Fibroblast of lung (primary cell): ENCODE measurements around the gene CABCOCO1.

Experiments
- EZH2 ChIP-seq: IDR thresholded peaks from 2 replicates; pipeline ENCODE4 v1.5.1; 2012; ENCODE audit warnings: low read length, control low read depth, mild to moderate bottlenecking; ENCODE audit errors: missing control alignments
- TF ChIP-seq, protein P1 (sequence below), 2 donors: IDR thresholded peaks in 1 of 2; conservative IDR thresholded peaks in 1 of 2; 1 replicate in 1 of 2; 2 replicates in 1 of 2; pipeline ENCODE4 v1.5.1; 2011 to 2012; ENCODE audit warnings: low read length in 2 of 2, control low read depth in 1 of 2, inconsistent platforms in 1 of 2, low read depth in 1 of 2, mild to moderate bottlenecking in 1 of 2

DNA sequence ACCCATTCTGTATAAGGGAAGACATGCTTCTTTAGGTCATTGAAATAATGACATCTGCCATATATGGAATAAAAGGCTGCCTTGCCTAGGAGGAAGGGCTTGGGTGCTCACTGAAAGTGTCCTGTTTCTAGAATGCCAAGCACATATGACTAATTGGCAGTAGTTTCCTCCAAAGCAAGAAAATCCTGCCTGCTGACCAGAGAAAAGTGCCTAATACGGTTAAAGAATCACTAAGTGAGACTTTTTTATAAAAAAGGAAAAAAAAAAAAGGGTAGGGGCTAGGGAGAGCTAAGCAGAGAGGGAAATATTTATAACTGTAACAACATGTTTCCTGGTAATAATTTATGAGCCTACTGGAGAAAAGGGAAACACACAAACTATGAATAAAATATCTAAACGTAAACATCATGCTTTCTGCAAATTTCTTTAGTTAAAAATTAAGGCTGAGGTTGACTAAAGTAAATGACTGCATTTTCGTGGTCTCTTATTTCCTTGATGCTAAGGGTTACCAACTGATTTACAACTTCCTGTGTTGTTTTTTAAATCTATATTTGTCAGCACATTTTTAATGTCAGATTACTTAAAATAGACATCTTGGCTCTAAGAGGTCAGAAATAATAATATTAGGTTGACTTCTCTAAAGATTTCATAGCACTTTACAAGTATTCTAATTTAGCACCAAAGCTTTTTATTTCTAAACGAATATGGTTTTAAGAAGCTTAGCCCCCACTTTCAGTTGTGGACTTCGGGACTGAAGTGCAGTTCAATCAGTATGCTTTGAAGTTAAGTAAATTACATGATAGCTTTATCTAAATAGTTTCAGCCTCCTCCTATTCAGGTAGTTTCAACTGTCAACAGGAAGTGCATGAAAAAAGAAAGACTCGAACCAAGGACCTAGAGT, 89.6 kb downstream of the CABCOCO1 start:
- TF ChIP-seq, protein P1, sequence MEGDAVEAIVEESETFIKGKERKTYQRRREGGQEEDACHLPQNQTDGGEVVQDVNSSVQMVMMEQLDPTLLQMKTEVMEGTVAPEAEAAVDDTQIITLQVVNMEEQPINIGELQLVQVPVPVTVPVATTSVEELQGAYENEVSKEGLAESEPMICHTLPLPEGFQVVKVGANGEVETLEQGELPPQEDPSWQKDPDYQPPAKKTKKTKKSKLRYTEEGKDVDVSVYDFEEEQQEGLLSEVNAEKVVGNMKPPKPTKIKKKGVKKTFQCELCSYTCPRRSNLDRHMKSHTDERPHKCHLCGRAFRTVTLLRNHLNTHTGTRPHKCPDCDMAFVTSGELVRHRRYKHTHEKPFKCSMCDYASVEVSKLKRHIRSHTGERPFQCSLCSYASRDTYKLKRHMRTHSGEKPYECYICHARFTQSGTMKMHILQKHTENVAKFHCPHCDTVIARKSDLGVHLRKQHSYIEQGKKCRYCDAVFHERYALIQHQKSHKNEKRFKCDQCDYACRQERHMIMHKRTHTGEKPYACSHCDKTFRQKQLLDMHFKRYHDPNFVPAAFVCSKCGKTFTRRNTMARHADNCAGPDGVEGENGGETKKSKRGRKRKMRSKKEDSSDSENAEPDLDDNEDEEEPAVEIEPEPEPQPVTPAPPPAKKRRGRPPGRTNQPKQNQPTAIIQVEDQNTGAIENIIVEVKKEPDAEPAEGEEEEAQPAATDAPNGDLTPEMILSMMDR (conservative IDR thresholded peaks at IDR 0.05 in 1 of 2, IDR thresholded peaks at IDR 0.05 in 1 of 2; ENCODE audit: low read depth in 1 of 2, low read length in 2 of 2) = no peak
- TF ChIP-seq EZH2 = no peak
